Measurements from ENCODE around the gene ALKBH3.

ALKBH3 gene

DNA sequence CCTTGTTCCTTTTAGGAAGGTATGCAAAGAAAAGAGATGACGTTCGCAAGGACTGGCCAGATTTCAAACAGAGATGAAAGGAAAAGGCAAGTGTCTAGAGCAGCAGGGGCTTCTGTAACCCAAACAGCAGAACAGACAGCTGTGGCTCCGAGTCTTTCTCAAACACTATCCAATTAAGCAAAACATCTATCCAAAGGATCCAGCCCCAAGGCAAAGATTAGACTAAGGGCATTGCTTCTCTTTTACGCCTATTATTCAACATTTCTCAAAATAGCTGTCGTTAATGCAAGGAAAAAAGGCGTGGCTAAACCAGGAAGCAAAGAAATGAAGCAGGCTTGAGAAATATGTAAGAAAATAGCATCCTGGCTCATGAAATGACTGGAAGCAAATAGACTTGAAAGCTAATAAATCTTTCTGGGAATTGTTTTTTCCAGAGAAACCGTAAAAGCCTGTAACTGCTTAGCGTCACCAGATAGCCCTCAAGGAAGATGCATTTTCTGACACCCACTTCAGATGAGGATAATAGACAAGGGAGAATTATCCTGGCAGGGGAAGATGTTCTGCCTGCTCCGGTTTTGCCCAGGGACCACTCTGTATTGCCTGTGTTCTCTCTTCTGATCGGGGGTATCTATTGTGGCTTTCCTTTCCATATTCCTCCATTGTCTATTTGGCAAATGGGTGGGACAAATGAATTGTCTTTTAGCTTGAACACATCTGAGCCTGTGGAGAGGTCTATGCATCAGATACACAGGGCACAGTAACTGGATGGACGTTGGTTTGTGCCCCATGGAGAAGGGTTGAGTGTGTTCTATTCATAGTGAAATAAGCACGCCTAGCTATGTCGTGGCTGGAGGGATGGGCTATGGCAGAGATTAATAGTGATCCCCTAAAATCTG, 82.0 kb downstream of the ALKBH3 start:
- DNase-seq (ENCODE audit: low read depth), result no peak

DNA sequence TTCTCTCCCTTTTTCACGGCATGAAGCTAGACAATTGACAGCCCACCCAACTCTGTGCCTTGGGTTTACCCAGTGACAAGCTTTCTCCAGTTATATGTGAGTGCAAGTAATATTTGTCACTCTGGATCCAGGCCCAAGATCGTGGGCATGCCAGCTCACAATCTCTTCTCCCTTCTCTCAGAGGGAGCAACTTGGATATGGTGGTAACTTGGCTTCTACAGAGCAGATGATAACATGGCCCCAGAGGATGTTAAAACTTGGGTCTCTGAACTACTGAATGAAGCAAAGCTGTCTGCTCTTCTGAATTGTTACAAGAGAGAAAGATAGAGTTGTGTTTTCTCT, 82.6 kb downstream of the ALKBH3 start:
- DNase-seq (ENCODE audit: low read depth), result no peak

DNA sequence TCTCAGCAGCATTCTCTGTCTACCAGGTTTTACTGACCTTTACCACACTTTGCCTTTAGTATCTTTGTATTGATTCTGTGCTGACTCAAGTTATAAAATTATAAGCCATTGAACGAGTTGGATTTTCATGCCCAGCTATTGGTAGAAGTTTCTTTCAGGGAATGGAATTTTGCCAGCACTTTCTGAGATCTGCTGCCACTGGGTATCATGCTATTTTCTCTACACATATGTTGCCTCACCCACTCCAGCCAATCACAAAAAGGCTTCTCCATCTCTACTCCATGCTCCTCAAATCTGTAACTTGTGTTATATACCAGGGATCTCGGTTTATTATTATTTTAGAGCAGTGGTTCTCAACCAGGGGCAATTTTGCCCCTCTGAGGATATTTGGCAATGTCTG, 87.0 kb downstream of the ALKBH3 start:
- no peak for DNase-seq (ENCODE audit: low read depth)

DNA sequence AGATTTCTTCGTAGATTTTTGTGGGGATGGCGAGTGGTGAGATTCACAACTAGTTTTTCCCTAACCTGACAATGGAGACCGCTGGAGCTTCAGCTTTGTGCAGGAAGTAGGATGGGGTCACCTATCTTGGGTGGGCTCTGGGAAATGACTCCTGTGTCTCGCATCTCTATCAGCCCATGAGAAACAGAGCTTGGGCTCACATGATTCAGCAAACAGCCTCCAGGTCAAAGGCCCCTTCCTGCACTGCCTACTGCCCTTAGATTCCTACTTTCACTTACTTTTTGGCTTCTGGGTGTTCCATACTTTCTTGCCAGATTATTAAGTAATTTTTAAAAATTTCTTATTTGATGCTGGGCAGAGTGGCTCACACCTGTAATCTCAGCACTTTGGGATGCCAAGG, 88.1 kb downstream of the ALKBH3 start:
- no peak for DNase-seq (ENCODE audit: low read depth)

DNA sequence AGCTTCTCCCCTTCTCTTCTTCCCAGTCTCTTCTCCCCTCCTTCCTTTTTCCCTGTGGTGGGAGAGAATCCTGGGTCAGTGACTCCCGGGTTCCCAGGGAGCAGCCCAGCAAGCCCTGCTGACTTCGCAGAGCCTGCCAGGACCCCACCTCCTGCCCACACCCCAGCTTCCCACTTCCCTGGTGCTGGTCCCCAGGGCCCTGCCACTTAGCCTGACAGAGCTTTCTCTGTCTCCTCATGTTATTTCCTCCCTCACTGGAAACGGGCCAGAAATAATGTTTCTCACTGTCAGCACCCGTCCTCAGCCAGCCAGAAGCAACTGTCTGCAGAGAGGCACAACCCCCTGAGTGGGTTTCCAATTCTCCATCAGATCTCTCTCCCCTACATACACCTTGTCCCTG, 88.9 kb downstream of the ALKBH3 start:
- no peak for DNase-seq (ENCODE audit: low read depth)

Measured in activated T-cell treated with anti-CD3 and anti-CD28 coated beads for 24 hours (primary cell).